Ovary (tissue), 3 donors: Measurements from ENCODE around the gene LMNB1.

Experiments used
- EP300 ChIP-seq: sonication (generic); formaldehyde crosslinking; IDR thresholded peaks from one replicate; pipeline ENCODE4 v1.6.1; 2017; ENCODE audit warnings: antibody characterized with exemption
- POLR2A ChIP-seq: fragments of 450-650 bp; IDR thresholded peaks from one replicate; pipeline ENCODE4 v1.6.1; 2017; ENCODE audit warnings: antibody characterized with exemption, mild to moderate bottlenecking, moderate library complexity
- TF ChIP-seq, protein P1 (sequence below), 3 donors: fragments of 450-650 bp in 2 of 3; fragments of 200-600 bp in 1 of 3; IDR thresholded peaks; one replicate each; pipeline versions ENCODE4 v1.5.1 to v1.8.0; 2016 to 2022; ENCODE audit warnings: antibody characterized with exemption in 3 of 3, mild to moderate bottlenecking in 1 of 3
- donor health status: DM: no; HTN: no; CAD: no.

DNA sequence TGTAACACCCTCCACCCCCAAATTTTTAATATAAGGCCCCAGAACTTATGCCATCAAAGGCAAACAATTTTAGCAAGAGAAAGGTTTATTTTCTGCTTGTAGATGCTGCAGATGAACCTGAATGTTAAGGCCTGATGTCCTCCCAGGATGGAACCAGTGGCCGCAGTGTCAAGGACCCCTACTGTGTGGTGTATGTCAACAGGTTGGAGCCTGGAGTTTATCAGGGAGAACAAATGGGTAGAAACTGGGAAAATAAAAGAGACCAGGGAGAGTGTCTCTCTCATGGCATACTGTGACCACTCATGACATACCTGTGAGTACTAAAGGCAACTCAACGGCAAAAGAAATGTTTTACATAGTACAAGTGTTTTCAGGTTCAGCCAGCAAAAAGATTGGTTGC, 34.5 kb upstream of the LMNB1 start:
- TF ChIP-seq POLR2A (no peak), EP300 (no peak)
- TF ChIP-seq, protein P1, sequence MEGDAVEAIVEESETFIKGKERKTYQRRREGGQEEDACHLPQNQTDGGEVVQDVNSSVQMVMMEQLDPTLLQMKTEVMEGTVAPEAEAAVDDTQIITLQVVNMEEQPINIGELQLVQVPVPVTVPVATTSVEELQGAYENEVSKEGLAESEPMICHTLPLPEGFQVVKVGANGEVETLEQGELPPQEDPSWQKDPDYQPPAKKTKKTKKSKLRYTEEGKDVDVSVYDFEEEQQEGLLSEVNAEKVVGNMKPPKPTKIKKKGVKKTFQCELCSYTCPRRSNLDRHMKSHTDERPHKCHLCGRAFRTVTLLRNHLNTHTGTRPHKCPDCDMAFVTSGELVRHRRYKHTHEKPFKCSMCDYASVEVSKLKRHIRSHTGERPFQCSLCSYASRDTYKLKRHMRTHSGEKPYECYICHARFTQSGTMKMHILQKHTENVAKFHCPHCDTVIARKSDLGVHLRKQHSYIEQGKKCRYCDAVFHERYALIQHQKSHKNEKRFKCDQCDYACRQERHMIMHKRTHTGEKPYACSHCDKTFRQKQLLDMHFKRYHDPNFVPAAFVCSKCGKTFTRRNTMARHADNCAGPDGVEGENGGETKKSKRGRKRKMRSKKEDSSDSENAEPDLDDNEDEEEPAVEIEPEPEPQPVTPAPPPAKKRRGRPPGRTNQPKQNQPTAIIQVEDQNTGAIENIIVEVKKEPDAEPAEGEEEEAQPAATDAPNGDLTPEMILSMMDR (IDR thresholded peaks at IDR 0.05): no peak
